ENCODE measurements around the gene GRID2.

GRID2 gene

GRCh38 chr4:93285346-93285745, 981.6 kb downstream of the GRID2 start:
- TF ChIP-seq REST (IDR thresholded peaks at IDR 0.05; ENCODE audit: insufficient read depth in 1 of 2, low read depth in 2 of 2, low read length in 2 of 2): no peak
- no peak for TF ChIP-seq POLR2AphosphoS5 (IDR thresholded peaks at IDR 0.05; ENCODE audit: low read depth, low read length)
- no peak for TF ChIP-seq FOXP2 (optimal IDR thresholded peaks at IDR 0.05; ENCODE audit: borderline replicate concordance, extremely low read depth, extremely low read length, insufficient read depth)
- no peak for TF ChIP-seq TAF1 (IDR thresholded peaks at IDR 0.05; ENCODE audit: borderline replicate concordance, insufficient read depth, low read length)
- no peak for TF ChIP-seq SIN3A (IDR thresholded peaks at IDR 0.05; ENCODE audit: borderline replicate concordance, insufficient read depth, low read length)

- TF ChIP-seq POLR2AphosphoS5 (IDR thresholded peaks at IDR 0.05; ENCODE audit: low read depth, low read length) (no peak), REST (IDR thresholded peaks at IDR 0.05; ENCODE audit: insufficient read depth in 1 of 2, low read depth in 2 of 2, low read length in 2 of 2) (no peak), SIN3A (IDR thresholded peaks at IDR 0.05; ENCODE audit: borderline replicate concordance, insufficient read depth, low read length) (no peak), FOXP2 (optimal IDR thresholded peaks at IDR 0.05; ENCODE audit: borderline replicate concordance, extremely low read depth, extremely low read length, insufficient read depth) (no peak), TAF1 (IDR thresholded peaks at IDR 0.05; ENCODE audit: borderline replicate concordance, insufficient read depth, low read length) (no peak)
Observed at GRCh38 chr4:93289241-93289640, 985.5 kb downstream of the GRID2 start.

- no peak for TF ChIP-seq SIN3A (IDR thresholded peaks at IDR 0.05; ENCODE audit: borderline replicate concordance, insufficient read depth, low read length)
- no peak for TF ChIP-seq POLR2AphosphoS5 (IDR thresholded peaks at IDR 0.05; ENCODE audit: low read depth, low read length)
Observed at GRCh38 chr4:93289831-93290230, 986.1 kb downstream of the GRID2 start.

GRCh38 chr4:93299118-93299517, 995.4 kb downstream of the GRID2 start:
- TF ChIP-seq FOXP2 (optimal IDR thresholded peaks at IDR 0.05; ENCODE audit: borderline replicate concordance, extremely low read depth, extremely low read length, insufficient read depth) (no peak), REST (IDR thresholded peaks at IDR 0.05; ENCODE audit: insufficient read depth in 1 of 2, low read depth in 2 of 2, low read length in 2 of 2) (no peak), SIN3A (IDR thresholded peaks at IDR 0.05; ENCODE audit: borderline replicate concordance, insufficient read depth, low read length) (no peak), TAF1 (IDR thresholded peaks at IDR 0.05; ENCODE audit: borderline replicate concordance, insufficient read depth, low read length) (no peak), POLR2AphosphoS5 (IDR thresholded peaks at IDR 0.05; ENCODE audit: low read depth, low read length) (no peak)

GRCh38 chr4:93302310-93302709, 998.5 kb downstream of the GRID2 start:
- no peak for TF ChIP-seq FOXP2 (optimal IDR thresholded peaks at IDR 0.05; ENCODE audit: borderline replicate concordance, extremely low read depth, extremely low read length, insufficient read depth)
- TF ChIP-seq POLR2AphosphoS5 (IDR thresholded peaks at IDR 0.05; ENCODE audit: low read depth, low read length): no peak
- no peak for TF ChIP-seq TAF1 (IDR thresholded peaks at IDR 0.05; ENCODE audit: borderline replicate concordance, insufficient read depth, low read length)
- no peak for TF ChIP-seq SIN3A (IDR thresholded peaks at IDR 0.05; ENCODE audit: borderline replicate concordance, insufficient read depth, low read length)
- no peak for TF ChIP-seq REST (IDR thresholded peaks at IDR 0.05; ENCODE audit: insufficient read depth in 1 of 2, low read depth in 2 of 2, low read length in 2 of 2)
